H1 (cell line): ENCODE results near the gene DAGLA. TPM values are rescaled to one million over a fixed set of nuclear protein-coding genes. Genes with fewer than 3 reads are reported as not detected.

ENCODE experiments used
- CTCF ChIA-PET: fragments of 300-600 bp; sonication (Branson Sonifier 250); formaldehyde crosslinking; loops from one replicate; lab custom pipeline; 2021; ENCODE audit not compliant: partially characterized antibody; lab: Charles Lee
- POLR2A ChIA-PET: fragments of 300-600 bp; sonication (Branson Sonifier 250); formaldehyde crosslinking; loops from one replicate; lab custom pipeline; 2021; ENCODE audit warnings: inconsistent platforms; ENCODE audit not compliant: partially characterized antibody; lab: Charles Lee
- DNase-seq, 2 experiments: peaks; one replicate each; pipeline versions ENCODE4 v3.0.0 to v3.0.0-alpha.2; 2010 to 2022; ENCODE audit warnings: low spot score in 2 of 2, low read depth in 1 of 2, mixed read lengths in 1 of 2
- FAIRE-seq: peaks from 2 replicates; lab custom pipeline; 2011; peaks lifted over from hg19 to GRCh38; lab: Jason Lieb, UNC
- H2AFZ ChIP-seq: 2 replicates; pipeline ENCODE4 v1.8.1; 2012; ENCODE audit warnings: low read length, inconsistent platforms
- H2AK5ac ChIP-seq: 2 replicates; pipeline ENCODE4 v1.6.1; 2013; ENCODE audit warnings: low read depth, low read length
- H2BK120ac ChIP-seq: replicated peaks from 2 replicates; pipeline ENCODE3; 2013; ENCODE audit warnings: low read depth, low read length, inconsistent platforms
- H2BK12ac ChIP-seq: 2 replicates; pipeline ENCODE4 v1.6.1; 2013; ENCODE audit warnings: low read depth, low read length
- H2BK15ac ChIP-seq: 2 replicates; pipeline ENCODE4 v1.6.1; 2013; ENCODE audit warnings: low read length
- H2BK20ac ChIP-seq: 2 replicates; pipeline ENCODE4 v1.6.1; 2013; ENCODE audit warnings: low read length
- H2BK5ac ChIP-seq: 2 replicates; pipeline ENCODE4 v1.6.1; 2013; ENCODE audit warnings: low read depth, low read length
- H3K14ac ChIP-seq: 2 replicates; pipeline ENCODE4 v1.6.1; 2013; ENCODE audit warnings: inconsistent platforms; ENCODE audit not compliant: insufficient read length
- H3K18ac ChIP-seq: 2 replicates; pipeline ENCODE4 v1.6.1; 2013; ENCODE audit warnings: low read length; ENCODE audit errors: extremely low read depth
- H3K23ac ChIP-seq: 2 replicates; pipeline ENCODE4 v1.6.1; 2013; ENCODE audit warnings: inconsistent platforms; ENCODE audit not compliant: insufficient read length
- H3K23me2 ChIP-seq: 2 replicates; pipeline ENCODE4 v1.6.1; 2013; ENCODE audit warnings: low read depth, low read length
- H3K27ac ChIP-seq: 2 replicates; pipeline ENCODE4 v1.6.1; 2011; ENCODE audit warnings: low read depth, low read length, inconsistent platforms
- H3K27me3 ChIP-seq, 4 experiments: replicated peaks in 1 of 4; 1 replicate in 1 of 4; 2 replicates in 3 of 4; pipeline versions ENCODE4 v1.6.1 to v1.8.1; 2011 to 2013; ENCODE audit warnings: low read length in 3 of 4, mild to moderate bottlenecking in 3 of 4, inconsistent platforms in 2 of 4, mixed read lengths in 2 of 4, moderate library complexity in 1 of 4; ENCODE audit not compliant: control insufficient read depth in 3 of 4, insufficient read depth in 3 of 4; ENCODE audit errors: extremely low read depth in 1 of 4
- H3K36me3 ChIP-seq, 4 experiments: 2 replicates each; pipeline versions ENCODE4 v1.6.1 to v1.8.1; 2011 to 2013; ENCODE audit warnings: mild to moderate bottlenecking in 4 of 4, low read length in 3 of 4, moderate library complexity in 2 of 4, control low read depth in 1 of 4, inconsistent platforms in 1 of 4; ENCODE audit not compliant: insufficient read depth in 4 of 4, control insufficient read depth in 2 of 4
- H3K4ac ChIP-seq: replicated peaks from 2 replicates; pipeline ENCODE3; 2013; ENCODE audit warnings: low read length, low read depth, mixed read lengths, inconsistent platforms; ENCODE audit not compliant: insufficient read length
- H3K4me1 ChIP-seq, 4 experiments: replicated peaks in 1 of 4; 1 replicate in 1 of 4; 2 replicates in 3 of 4; pipeline versions ENCODE4 v1.6.1 to v1.8.1; 2011 to 2013; ENCODE audit warnings: low read length in 3 of 4, inconsistent platforms in 2 of 4, mixed read lengths in 1 of 4; ENCODE audit not compliant: insufficient read depth in 4 of 4, control insufficient read depth in 3 of 4
- H3K4me2 ChIP-seq, 2 experiments: 2 replicates each; pipeline versions ENCODE4 v1.6.1 to v1.8.1; 2011 to 2013; ENCODE audit warnings: low read depth in 2 of 2, low read length in 2 of 2, control low read depth in 1 of 2, inconsistent platforms in 1 of 2, mild to moderate bottlenecking in 1 of 2; ENCODE audit not compliant: insufficient read depth in 1 of 2
- H3K4me3 ChIP-seq, 4 experiments: fragments of 200-600, 300-600 bp in 1 of 4; sonication (generic), shearing (Covaris generic), sonication (Bioruptor Twin) in 1 of 4; 2 replicates each; pipeline versions ENCODE4 v1.5.1 to v1.8.1; 2011 to 2016; ENCODE audit warnings: low read length in 4 of 4, low read depth in 3 of 4, control low read depth in 2 of 4, inconsistent platforms in 2 of 4, mild to moderate bottlenecking in 2 of 4, mixed read lengths in 1 of 4, moderate library complexity in 1 of 4; ENCODE audit not compliant: insufficient read depth in 2 of 4; ENCODE audit errors: extremely low read depth in 1 of 4
- H3K56ac ChIP-seq: replicated peaks from 2 replicates; pipeline ENCODE3; 2013; ENCODE audit warnings: low read depth, mild to moderate bottlenecking, mixed read lengths, low read length, inconsistent platforms; ENCODE audit not compliant: insufficient read length
- H3K79me1 ChIP-seq: 2 replicates; pipeline ENCODE4 v1.6.1; 2013; ENCODE audit warnings: low read depth, low read length, control low read depth
- H3K79me2 ChIP-seq, 2 experiments: 2 replicates each; pipeline versions ENCODE4 v1.6.1 to v1.8.1; 2012 to 2013; ENCODE audit warnings: low read length in 2 of 2, mild to moderate bottlenecking in 2 of 2, inconsistent platforms in 1 of 2; ENCODE audit not compliant: insufficient read depth in 2 of 2, control insufficient read depth in 1 of 2
- H3K9ac ChIP-seq, 4 experiments: replicated peaks in 1 of 4; 1 replicate in 1 of 4; 2 replicates in 3 of 4; pipeline versions ENCODE4 v1.6.1 to v1.8.1; 2011 to 2013; ENCODE audit warnings: low read depth in 3 of 4, low read length in 3 of 4, control low read depth in 2 of 4, mild to moderate bottlenecking in 2 of 4, moderate library complexity in 2 of 4, inconsistent platforms in 1 of 4; ENCODE audit errors: extremely low read depth in 1 of 4
- H3K9me3 ChIP-seq, 2 experiments: 2 replicates each; pipeline versions ENCODE4 v1.6.1 to v1.8.1; 2012 to 2013; ENCODE audit warnings: mild to moderate bottlenecking in 2 of 2, moderate library complexity in 2 of 2, control low read depth in 1 of 2, inconsistent platforms in 1 of 2, low read depth in 1 of 2, low read length in 1 of 2, mixed read lengths in 1 of 2; ENCODE audit not compliant: insufficient read depth in 2 of 2
- H4K20me1 ChIP-seq, 2 experiments: replicated peaks in 1 of 2; 2 replicates each; pipeline versions ENCODE3 to v1.8.1; 2011 to 2013; ENCODE audit warnings: inconsistent platforms in 2 of 2, low read length in 2 of 2, mild to moderate bottlenecking in 1 of 2; ENCODE audit not compliant: insufficient read depth in 2 of 2, control insufficient read depth in 1 of 2
- H4K5ac ChIP-seq: 2 replicates; pipeline ENCODE4 v1.6.1; 2013; ENCODE audit warnings: low read length, low read depth, mixed read lengths, inconsistent platforms; ENCODE audit not compliant: insufficient read length
- H4K8ac ChIP-seq: 2 replicates; pipeline ENCODE4 v1.8.0; 2013; ENCODE audit warnings: mild to moderate bottlenecking, moderate library complexity, low read length, inconsistent platforms; ENCODE audit not compliant: insufficient read depth; ENCODE audit errors: extremely low read depth
- H4K91ac ChIP-seq: replicated peaks from 2 replicates; pipeline ENCODE3; 2013; ENCODE audit warnings: low read length, mixed read lengths, inconsistent platforms; ENCODE audit not compliant: insufficient read length
- EGR1 ChIP-seq: IDR thresholded peaks from 2 replicates; pipeline ENCODE4 v1.6.1; 2011; ENCODE audit warnings: low read depth, low read length, borderline replicate concordance
- WGBS, 2 experiments: shearing (Covaris generic) in 1 of 2; methylation state at CpG; one replicate each; pipeline versions ENCODE4 v1.1.6 to v1.1.7; 2013 to 2015; ENCODE audit warnings: low lambda C conversion rate in 2 of 2, mixed read lengths in 2 of 2, inconsistent platforms in 1 of 2, low coverage in 1 of 2, missing lambda C conversion rate in 1 of 2; ENCODE audit not compliant: insufficient replicate concordance in 2 of 2, insufficient coverage in 1 of 2, insufficient read length in 1 of 2; ENCODE audit errors: extremely low coverage in 1 of 2, missing lambda C conversion rate in 1 of 2; 5-methylcytosine and 5-hydroxymethylcytosine counted together
- polyA plus RNA-seq, 7 experiments: library from polyadenylated mRNA; depleted of rRNA in 3 of 7; stranded (reverse) in 5 of 7; unstranded in 2 of 7; fragments of >200 nt in 5 of 7; fragments of 200-250 nt in 2 of 7; gene quantifications; 1 replicate in 5 of 7; 2 replicates in 1 of 7; 4 replicates in 1 of 7; pipeline versions ENCODE4 v1.2.1 to v1.2.3, GENCODE V29; 2011 to 2013; ENCODE audit warnings: missing spikeins in 2 of 7, mixed read lengths in 2 of 7
- total RNA-seq: library from RNA; stranded (reverse); fragmentation: NEBNext Ultra II Directional; extraction: Animal tissue kit (Norgen Biotek cat#: 25700); gene quantifications from 2 replicates; pipeline ENCODE4 v1.2.1, GENCODE V29; 2021

DAGLA gene
- total and polyA plus RNA-seq, 2 of the 8 experiments (the other 6 are each of a cell fraction or from before 2014, with no cell fraction given), result 3.6 to 6.6 TPM

- CTCF ChIA-PET, result interaction anchor here (0.5 to 7.2 kb wide), 5 partner anchors 11 to 48 kb away, joined by 3 to 48 read pairs (median 3); partner anchors contain the start of genes FEN1, MYRF and TMEM258
These were observed 101.4 kb downstream of the DAGLA start for GRCh38 chr11:61781585-61781984.

More at GRCh38 chr11:61781585-61781984, 101.4 kb downstream of the DAGLA start:
- no peak overlapping the region for H3K56ac ChIP-seq
- H3K14ac ChIP-seq, result no peak overlapping the region
- H2BK15ac ChIP-seq, result no peak overlapping the region
- no peak overlapping the region for H2BK5ac ChIP-seq
- no peak overlapping the region for H2BK12ac ChIP-seq
- POLR2A ChIA-PET, result interaction anchor here (2.3 to 5.2 kb wide), 2 partner anchors 9 to 15 kb away, joined by 10 to 56 read pairs; partner anchors contain the start of genes FEN1 and TMEM258
- H3K4me3 ChIP-seq, result no peak overlapping the region
- H2BK20ac ChIP-seq, result no peak overlapping the region
- no peaks in the 10 kb centered on the region for H3K79me1 ChIP-seq
- H3K4me1 ChIP-seq, result peaks cover 0 to 7% (median 5%) of the 10 kb centered on the region in 4 experiments; a peak in 6 of 7 replicates
- no peak overlapping the region for H2BK120ac ChIP-seq
- TF ChIP-seq EGR1, result no peak
- TF ChIP-seq, all 59 proteins: peak for 0
- no peak overlapping the region for H4K8ac ChIP-seq
- H3K27ac ChIP-seq, result no peak overlapping the region
- no peak overlapping the region for H3K4me2 ChIP-seq
- no peak for FAIRE-seq
- no peak overlapping the region for H4K91ac ChIP-seq
- no peak overlapping the region for H2AK5ac ChIP-seq
- H3K23ac ChIP-seq, result no peak overlapping the region
- 92% methylated on average over 5 of the region's 5 CpGs; no CpG with 5 or more reads in 1 of the 2 experiments for WGBS, 2 experiments
- peaks cover 0 to 8% of the 10 kb centered on the region in 2 experiments for H4K20me1 ChIP-seq
- no peak overlapping the region for H3K18ac ChIP-seq
- no peaks in the 10 kb centered on the region for H3K9me3 ChIP-seq
- H4K5ac ChIP-seq, result no peak overlapping the region
- H3K36me3 ChIP-seq, result peaks cover 4 to 12% (median 4%) of the 10 kb centered on the region in 4 experiments; a peak in 5 of 8 replicates
- no peaks in the 10 kb centered on the region for H3K79me2 ChIP-seq
- no peaks in the 10 kb centered on the region for H3K23me2 ChIP-seq
- no peak overlapping the region for H3K9ac ChIP-seq
- H3K27me3 ChIP-seq, result no peaks in the 10 kb centered on the region; a peak in 1 of 7 replicates
- no peak overlapping the region for H2AFZ ChIP-seq
- no peak overlapping the region for H3K4ac ChIP-seq
- DNase-seq, result no peak
